SU-DHL-6 (cell line): ENCODE measurements around the gene AMER2.

Experiments
- EZH2phosphoT487 ChIP-seq: fragments of 200-600 bp; sonication (generic), shearing (Covaris generic); conservative IDR thresholded peaks from 2 replicates; pipeline ENCODE4 v1.6.1; 2018; ENCODE audit warnings: mild to moderate bottlenecking, antibody characterized with exemption, low read length, moderate library complexity, mixed read lengths
- TF ChIP-seq, protein P1 (sequence below): fragments of 200-600 bp; sonication (generic); IDR thresholded peaks from one replicate; pipeline ENCODE4 v1.5.1; 2017; ENCODE audit warnings: antibody characterized with exemption, mild to moderate bottlenecking, low read length, moderate library complexity; ENCODE audit not compliant: insufficient read depth, poor library complexity, severe bottlenecking

DNA sequence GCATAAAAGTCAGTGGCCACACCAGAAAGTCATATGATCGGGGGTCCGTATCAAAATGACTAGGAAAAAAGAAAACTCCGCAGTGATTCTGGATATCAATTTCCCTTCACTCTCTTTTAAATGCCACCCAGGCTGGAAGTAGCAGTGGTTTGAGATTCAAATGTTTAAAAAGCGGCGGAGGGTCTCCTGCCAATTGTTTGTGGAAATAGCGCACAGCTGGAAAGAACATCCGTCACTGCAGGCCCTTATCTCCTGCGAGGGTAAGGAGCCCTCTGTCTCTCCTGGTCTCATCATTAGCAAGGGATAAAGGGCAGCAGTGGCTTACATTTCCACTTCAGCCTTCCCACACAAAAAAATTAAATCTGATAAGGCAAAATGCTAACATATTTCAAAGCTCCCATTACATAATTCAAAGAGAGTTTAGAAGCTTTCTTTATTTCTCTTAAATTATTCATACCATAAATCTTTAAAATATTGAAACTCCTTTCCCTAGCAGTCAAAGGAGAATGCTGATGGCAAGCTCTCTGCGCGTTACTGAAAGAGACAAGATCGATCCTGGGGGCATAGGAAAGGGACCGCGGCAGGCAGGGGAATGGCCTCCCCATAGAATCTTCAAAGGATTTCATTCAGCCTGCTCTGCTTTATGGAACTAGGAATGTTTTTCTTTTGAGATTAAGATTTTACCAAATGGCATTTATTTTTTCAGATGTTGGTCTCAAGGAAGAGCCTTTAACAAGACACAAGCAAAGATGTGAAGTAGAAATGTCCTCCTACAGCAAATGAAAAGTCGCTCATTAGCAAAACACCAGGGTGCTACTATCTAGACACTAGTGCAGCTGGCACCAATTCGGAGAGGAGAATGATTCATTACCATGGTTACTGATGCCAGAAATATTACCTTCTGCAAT lies 35.0 kb downstream of the AMER2 start:
- TF ChIP-seq, protein P1, sequence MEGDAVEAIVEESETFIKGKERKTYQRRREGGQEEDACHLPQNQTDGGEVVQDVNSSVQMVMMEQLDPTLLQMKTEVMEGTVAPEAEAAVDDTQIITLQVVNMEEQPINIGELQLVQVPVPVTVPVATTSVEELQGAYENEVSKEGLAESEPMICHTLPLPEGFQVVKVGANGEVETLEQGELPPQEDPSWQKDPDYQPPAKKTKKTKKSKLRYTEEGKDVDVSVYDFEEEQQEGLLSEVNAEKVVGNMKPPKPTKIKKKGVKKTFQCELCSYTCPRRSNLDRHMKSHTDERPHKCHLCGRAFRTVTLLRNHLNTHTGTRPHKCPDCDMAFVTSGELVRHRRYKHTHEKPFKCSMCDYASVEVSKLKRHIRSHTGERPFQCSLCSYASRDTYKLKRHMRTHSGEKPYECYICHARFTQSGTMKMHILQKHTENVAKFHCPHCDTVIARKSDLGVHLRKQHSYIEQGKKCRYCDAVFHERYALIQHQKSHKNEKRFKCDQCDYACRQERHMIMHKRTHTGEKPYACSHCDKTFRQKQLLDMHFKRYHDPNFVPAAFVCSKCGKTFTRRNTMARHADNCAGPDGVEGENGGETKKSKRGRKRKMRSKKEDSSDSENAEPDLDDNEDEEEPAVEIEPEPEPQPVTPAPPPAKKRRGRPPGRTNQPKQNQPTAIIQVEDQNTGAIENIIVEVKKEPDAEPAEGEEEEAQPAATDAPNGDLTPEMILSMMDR, result no peak
- no peak for TF ChIP-seq EZH2phosphoT487
